Parietal lobe (tissue), 2 donors: ENCODE data around the gene MBNL1. TPM values are rescaled to one million over a fixed set of nuclear protein-coding genes. Genes with fewer than 3 reads are reported as not detected.

Experiments used
- small RNA-seq: library from RNA; depleted of rRNA; stranded (forward); fragments of <200 nt; gene quantifications from one replicate; pipeline ENCODE3, GENCODE V24; 2014; ENCODE audit warnings: low replicate concordance
- total RNA-seq: library from RNA; depleted of rRNA; stranded (reverse); fragments of >200 nt; gene quantifications from one replicate; pipeline ENCODE4 v1.2.3, GENCODE V29; 2014

MBNL1 gene
- total RNA-seq = 73.2 TPM

GRCh38 chr3:152268555-152269055 lies at the start of gene MBNL1:
MBNL1 (plus strand) TSS chr3:152268929; CDS start chr3:152300194, 31,265 bp downstream.

Small RNA genes within 50 kb of the gene (small RNA-seq; reads per million reads assigned to genes)
- not detected for gene RF00019
